Vagina (tissue), 2 donors: ENCODE results near the gene PRKAR1B. TPM values are rescaled to one million over a fixed set of nuclear protein-coding genes. Genes with fewer than 3 reads are reported as not detected.

Experiments used
- DNase-seq, 2 donors: peaks; one replicate each; pipeline ENCODE4 v3.0.0-alpha.2; 2017; ENCODE audit errors: extremely low spot score in 2 of 2
- H3K27ac ChIP-seq: fragments of 200-600 bp; sonication (generic); one replicate; pipeline ENCODE4 v1.5.1; 2019
- H3K27me3 ChIP-seq: fragments of 200-600 bp; sonication (generic); one replicate; pipeline ENCODE4 v1.5.1; 2019
- H3K36me3 ChIP-seq, 2 donors: fragments of 200-600 bp; sonication (generic); one replicate each; pipeline ENCODE4 v1.5.1; 2017 to 2019
- H3K4me1 ChIP-seq: fragments of 200-600 bp; sonication (generic); one replicate; pipeline ENCODE4 v1.5.1; 2019
- H3K4me3 ChIP-seq, 2 donors: fragments of 200-600 bp; sonication (generic); 1 replicate in 1 of 2; 2 replicates in 1 of 2; pipeline ENCODE4 v1.5.1; 2016 to 2019
- H3K9me3 ChIP-seq: fragments of 200-600 bp; sonication (generic); one replicate; pipeline ENCODE4 v1.5.1; 2019
- POLR2A ChIP-seq, 2 donors: fragments of 450-650 bp; IDR thresholded peaks; one replicate each; pipeline ENCODE4 v1.6.1; 2017; ENCODE audit warnings: antibody characterized with exemption in 2 of 2, mild to moderate bottlenecking in 2 of 2, moderate library complexity in 2 of 2
- POLR2AphosphoS5 ChIP-seq, 2 donors: sonication (generic); formaldehyde crosslinking; IDR thresholded peaks; one replicate each; pipeline ENCODE4 v1.9.0; 2017; ENCODE audit warnings: antibody characterized with exemption in 2 of 2, mild to moderate bottlenecking in 2 of 2, low read depth in 1 of 2; ENCODE audit not compliant: insufficient read depth in 1 of 2
- intact Hi-C: fragments of 100-400 bp; cut with DNase I; formaldehyde crosslinking; loops from one replicate; pipeline ENCODE4 v1.15.1; 2023
- total RNA-seq: library from RNA; depleted of rRNA; stranded (reverse); fragments of >200 nt; gene quantifications from one replicate; pipeline ENCODE4 v1.2.3, GENCODE V29; 2016
- TF ChIP-seq, protein P1 (sequence below), 3 experiments: fragments of 450-650 bp in 2 of 3; fragments of 200-600 bp in 1 of 3; sonication (generic) in 1 of 3; IDR thresholded peaks; one replicate each; pipeline ENCODE4 v1.5.1; 2017 to 2019; ENCODE audit warnings: antibody characterized with exemption in 3 of 3, mild to moderate bottlenecking in 2 of 3, moderate library complexity in 2 of 3

PRKAR1B gene
- total RNA-seq, 1 donor from 2014 or later: 31.4 TPM

DNA sequence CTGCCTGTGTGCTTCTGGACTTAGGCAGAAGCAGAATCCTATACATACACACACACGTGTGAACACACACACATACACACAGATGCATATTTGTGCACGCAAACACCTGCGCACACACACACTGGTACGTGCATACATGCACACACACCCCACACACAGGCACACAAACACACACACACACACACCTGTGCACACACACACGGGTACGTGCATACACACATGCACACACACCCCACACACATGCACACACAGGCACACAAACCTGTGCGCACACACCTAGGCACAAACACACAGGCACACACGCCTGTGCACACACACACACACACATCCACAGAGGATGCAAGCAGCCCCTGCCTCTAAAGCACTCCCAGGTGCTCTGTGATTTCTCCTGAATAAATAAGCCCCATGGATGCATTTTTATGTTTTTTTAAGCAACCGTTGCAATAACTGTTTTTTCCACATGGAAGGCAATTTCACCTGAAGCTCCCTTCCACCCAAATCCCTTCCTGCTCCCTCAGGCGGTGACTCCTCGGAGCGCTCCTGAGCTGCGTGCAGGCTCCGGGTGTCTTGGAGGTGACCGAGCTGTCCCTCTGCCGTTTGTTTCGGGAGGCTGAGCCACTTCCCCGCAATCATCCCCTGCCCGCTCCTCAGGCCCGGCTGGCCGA lies 166.0 kb downstream of the PRKAR1B start:
- Histone ChIP-seq H3K36me3 (no peaks in the 10 kb centered on the region), H3K4me1 (no peaks in the 10 kb centered on the region), H3K27ac (no peak overlapping the region), H3K4me3 (no peak overlapping the region), H3K9me3 (no peaks in the 10 kb centered on the region), H3K27me3 (no peaks in the 10 kb centered on the region)
- intact Hi-C loops: no loop called here
- TF ChIP-seq POLR2AphosphoS5 (IDR thresholded peaks at IDR 0.05; ENCODE audit: insufficient read depth in 1 of 2, low read depth in 1 of 2) (no peak), POLR2A (IDR thresholded peaks at IDR 0.05) (no peak)
- TF ChIP-seq, protein P1, sequence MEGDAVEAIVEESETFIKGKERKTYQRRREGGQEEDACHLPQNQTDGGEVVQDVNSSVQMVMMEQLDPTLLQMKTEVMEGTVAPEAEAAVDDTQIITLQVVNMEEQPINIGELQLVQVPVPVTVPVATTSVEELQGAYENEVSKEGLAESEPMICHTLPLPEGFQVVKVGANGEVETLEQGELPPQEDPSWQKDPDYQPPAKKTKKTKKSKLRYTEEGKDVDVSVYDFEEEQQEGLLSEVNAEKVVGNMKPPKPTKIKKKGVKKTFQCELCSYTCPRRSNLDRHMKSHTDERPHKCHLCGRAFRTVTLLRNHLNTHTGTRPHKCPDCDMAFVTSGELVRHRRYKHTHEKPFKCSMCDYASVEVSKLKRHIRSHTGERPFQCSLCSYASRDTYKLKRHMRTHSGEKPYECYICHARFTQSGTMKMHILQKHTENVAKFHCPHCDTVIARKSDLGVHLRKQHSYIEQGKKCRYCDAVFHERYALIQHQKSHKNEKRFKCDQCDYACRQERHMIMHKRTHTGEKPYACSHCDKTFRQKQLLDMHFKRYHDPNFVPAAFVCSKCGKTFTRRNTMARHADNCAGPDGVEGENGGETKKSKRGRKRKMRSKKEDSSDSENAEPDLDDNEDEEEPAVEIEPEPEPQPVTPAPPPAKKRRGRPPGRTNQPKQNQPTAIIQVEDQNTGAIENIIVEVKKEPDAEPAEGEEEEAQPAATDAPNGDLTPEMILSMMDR (IDR thresholded peaks at IDR 0.05): no peak
- no peak for DNase-seq

DNA sequence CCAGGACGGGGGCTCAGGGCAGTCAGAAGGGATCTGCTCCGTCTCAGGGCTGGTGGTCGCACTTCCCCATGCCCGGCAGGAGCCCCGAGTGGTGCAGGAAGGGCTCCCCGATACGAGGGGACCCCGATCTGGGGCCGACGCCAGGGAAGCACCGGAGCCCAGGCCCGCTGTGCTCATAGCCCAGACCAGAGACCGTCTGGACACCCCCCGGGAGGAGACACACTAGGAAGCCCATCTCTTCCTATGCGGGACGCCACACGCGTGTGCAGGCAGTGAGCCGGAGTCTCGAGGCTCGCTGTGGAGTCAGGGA lies 167.7 kb downstream of the PRKAR1B start:
- intact Hi-C loops: no loop called here
- TF ChIP-seq POLR2AphosphoS5 (IDR thresholded peaks at IDR 0.05; ENCODE audit: insufficient read depth in 1 of 2, low read depth in 1 of 2): no peak
- TF ChIP-seq, protein P1 (IDR thresholded peaks at IDR 0.05): no peak
- no peak for TF ChIP-seq POLR2A (IDR thresholded peaks at IDR 0.05)
- no peaks in the 10 kb centered on the region for H3K9me3 ChIP-seq
- no peaks in the 10 kb centered on the region for H3K27me3 ChIP-seq
- H3K4me3 ChIP-seq: no peak overlapping the region
- H3K27ac ChIP-seq: no peak overlapping the region
- no peaks in the 10 kb centered on the region for H3K4me1 ChIP-seq
- H3K36me3 ChIP-seq: no peaks in the 10 kb centered on the region
- no peak for DNase-seq

DNA sequence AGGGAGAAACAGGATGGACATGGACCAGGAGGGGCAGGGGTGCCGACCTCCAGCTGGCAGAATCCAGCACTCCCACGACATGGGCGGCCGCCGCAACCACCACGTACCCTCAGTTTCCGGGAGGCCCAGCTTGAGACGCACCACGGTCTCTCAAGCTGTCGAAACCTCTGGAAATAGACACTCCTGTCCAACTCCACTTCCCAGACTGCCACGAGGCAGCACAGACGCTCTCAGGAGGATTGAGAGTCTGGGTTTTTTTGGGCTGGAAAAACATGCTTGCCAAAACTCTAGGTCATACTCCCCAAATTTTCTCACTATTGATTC lies 169.6 kb downstream of the PRKAR1B start:
- no peak for DNase-seq
- H3K36me3 ChIP-seq: no peaks in the 10 kb centered on the region
- no peaks in the 10 kb centered on the region for H3K9me3 ChIP-seq
- intact Hi-C loops: no loop called here
- TF ChIP-seq POLR2AphosphoS5 (IDR thresholded peaks at IDR 0.05; ENCODE audit: insufficient read depth in 1 of 2, low read depth in 1 of 2): peak; percentile 9 to 17
- no peak for TF ChIP-seq POLR2A (IDR thresholded peaks at IDR 0.05)
- H3K4me1 ChIP-seq: no peaks in the 10 kb centered on the region
- H3K27me3 ChIP-seq: no peaks in the 10 kb centered on the region
- no peak overlapping the region for H3K4me3 ChIP-seq
- H3K27ac ChIP-seq: no peak overlapping the region

DNA sequence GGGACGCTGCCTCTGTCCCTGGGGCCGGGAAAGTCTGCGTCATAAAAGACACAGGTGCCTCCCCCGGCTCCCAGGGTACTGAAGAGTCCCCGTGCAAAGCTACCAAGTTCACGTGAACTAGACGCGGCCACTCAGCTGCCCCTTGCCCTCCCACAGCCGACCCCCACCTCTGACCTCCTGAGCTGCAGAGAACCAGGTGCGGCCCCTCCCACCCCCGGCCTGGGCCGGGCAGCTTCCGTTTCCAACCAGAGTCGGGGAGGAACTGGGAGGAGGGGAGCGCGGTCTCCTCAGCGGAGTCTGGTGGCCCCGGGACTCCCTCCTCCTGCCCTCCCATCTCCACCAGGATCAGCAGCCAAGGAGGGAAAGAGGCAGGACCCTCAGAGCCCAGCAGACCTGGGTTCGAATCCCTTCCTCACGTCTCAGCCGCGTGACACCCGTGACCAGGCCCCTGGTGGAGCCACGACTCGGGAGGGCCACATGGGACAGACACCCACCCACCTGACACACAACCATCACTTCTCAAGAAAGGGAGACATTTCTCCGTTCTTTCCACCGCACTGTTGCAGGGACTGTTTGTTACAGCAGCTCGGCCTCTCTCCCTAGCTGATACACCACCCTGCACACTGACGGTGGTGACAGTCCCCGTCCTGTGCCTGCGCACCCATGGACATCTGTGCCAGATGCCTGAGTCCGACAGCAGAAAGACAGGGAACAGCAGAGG lies 170.1 kb downstream of the PRKAR1B start:
- Histone ChIP-seq H3K9me3 (no peaks in the 10 kb centered on the region), H3K4me3 (no peak overlapping the region), H3K4me1 (no peaks in the 10 kb centered on the region), H3K27ac (no peak overlapping the region), H3K27me3 (no peaks in the 10 kb centered on the region), H3K36me3 (no peaks in the 10 kb centered on the region)
- no peak for DNase-seq
- TF ChIP-seq POLR2AphosphoS5 (IDR thresholded peaks at IDR 0.05; ENCODE audit: insufficient read depth in 1 of 2, low read depth in 1 of 2) (no peak), POLR2A (IDR thresholded peaks at IDR 0.05) (no peak)
- TF ChIP-seq, protein P1 (IDR thresholded peaks at IDR 0.05): no peak
- intact Hi-C loops: no loop called here

DNA sequence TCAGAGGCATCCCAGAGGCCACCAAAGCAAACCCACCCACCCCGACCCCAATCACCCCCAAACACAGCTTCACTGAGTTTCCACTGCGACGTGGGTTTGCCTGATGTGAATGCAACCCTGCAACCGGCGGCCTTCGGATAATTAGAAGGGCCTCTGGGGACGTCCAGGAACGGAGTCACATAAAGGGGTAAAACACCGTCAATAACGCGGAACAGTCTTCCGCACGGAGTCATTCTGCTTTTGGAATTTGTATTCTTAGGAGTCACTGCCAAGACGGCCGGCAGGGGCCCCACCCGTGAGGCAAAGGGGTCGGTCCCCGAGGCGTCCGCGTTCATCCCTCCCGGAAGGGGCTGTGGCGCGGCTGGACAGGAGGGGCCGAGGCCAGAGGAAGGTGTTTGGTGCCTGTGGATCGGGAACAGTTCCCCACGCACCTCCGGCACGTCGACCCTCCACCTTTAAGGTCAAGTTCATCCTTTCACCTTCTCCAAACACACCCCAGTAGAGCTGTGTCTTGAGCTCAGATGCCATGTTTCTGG lies 170.7 kb downstream of the PRKAR1B start:
- Histone ChIP-seq H3K27me3 (no peaks in the 10 kb centered on the region), H3K9me3 (no peaks in the 10 kb centered on the region), H3K4me1 (no peaks in the 10 kb centered on the region), H3K27ac (no peak overlapping the region), H3K4me3 (no peak overlapping the region), H3K36me3 (no peaks in the 10 kb centered on the region)
- no peak for DNase-seq
- TF ChIP-seq, protein P1 (IDR thresholded peaks at IDR 0.05): no peak
- TF ChIP-seq POLR2A (IDR thresholded peaks at IDR 0.05) (no peak), POLR2AphosphoS5 (IDR thresholded peaks at IDR 0.05; ENCODE audit: insufficient read depth in 1 of 2, low read depth in 1 of 2) (no peak)
- intact Hi-C loops: no loop called here
